Measurements from ENCODE around the gene EVI5.

- TF ChIP-seq, protein P1, sequence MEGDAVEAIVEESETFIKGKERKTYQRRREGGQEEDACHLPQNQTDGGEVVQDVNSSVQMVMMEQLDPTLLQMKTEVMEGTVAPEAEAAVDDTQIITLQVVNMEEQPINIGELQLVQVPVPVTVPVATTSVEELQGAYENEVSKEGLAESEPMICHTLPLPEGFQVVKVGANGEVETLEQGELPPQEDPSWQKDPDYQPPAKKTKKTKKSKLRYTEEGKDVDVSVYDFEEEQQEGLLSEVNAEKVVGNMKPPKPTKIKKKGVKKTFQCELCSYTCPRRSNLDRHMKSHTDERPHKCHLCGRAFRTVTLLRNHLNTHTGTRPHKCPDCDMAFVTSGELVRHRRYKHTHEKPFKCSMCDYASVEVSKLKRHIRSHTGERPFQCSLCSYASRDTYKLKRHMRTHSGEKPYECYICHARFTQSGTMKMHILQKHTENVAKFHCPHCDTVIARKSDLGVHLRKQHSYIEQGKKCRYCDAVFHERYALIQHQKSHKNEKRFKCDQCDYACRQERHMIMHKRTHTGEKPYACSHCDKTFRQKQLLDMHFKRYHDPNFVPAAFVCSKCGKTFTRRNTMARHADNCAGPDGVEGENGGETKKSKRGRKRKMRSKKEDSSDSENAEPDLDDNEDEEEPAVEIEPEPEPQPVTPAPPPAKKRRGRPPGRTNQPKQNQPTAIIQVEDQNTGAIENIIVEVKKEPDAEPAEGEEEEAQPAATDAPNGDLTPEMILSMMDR (IDR thresholded peaks at IDR 0.05; ENCODE audit: borderline replicate concordance, extremely low read depth, low read length, poor library complexity, severe bottlenecking): no peak
- no peak for TF ChIP-seq EZH2 (IDR thresholded peaks at IDR 0.05; ENCODE audit: borderline replicate concordance, low read depth, low read length, severe bottlenecking)
Measured at GRCh38 chr1:92721886-92722285, 63.0 kb downstream of the EVI5 start.

Measured in DND-41 (cell line).